NCI-H2227 (cell line): ENCODE data around the gene CUEDC1.

Experiments used
- DNase-seq: peaks from one replicate; lab custom pipeline; 2025; ENCODE audit not compliant: unreplicated experiment; lab: John Stamatoyannopoulos, UW

CUEDC1 gene

DNA sequence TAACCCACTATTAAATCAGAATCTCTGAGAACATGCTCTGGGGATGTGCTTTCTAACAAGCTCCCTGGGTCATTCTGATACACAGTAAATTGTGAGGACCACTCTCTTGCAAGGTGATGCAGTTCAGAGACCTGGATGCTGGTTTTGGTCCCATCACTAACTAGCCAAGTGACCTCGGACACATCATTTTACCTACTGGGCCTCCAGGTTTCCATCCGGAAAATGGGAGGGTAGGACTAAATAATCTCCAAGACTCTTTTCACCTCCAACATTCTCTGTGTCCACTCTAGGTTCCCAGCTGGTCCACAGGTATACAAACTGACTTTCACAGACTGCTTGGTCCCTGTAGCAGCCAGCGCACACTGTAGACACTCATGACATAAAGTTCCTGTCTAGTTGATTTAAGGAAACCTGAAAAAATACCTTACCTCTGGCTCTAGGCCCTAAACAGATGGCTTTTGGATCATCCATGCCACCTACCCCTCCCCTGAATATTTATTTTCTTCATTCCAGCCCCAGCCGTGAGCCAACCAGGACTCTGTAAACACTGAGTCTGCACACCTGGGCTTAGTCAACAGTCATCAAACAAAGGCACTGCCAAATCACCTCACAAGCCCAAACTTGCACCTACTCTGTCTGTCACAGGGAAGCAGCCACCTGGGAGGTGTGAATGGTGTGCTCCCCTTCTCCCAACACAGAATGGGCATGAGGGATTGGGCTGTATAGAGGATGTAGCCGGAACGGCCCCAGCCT is 54.0 kb downstream of the CUEDC1 start:
- DNase-seq, result no peak

DNA sequence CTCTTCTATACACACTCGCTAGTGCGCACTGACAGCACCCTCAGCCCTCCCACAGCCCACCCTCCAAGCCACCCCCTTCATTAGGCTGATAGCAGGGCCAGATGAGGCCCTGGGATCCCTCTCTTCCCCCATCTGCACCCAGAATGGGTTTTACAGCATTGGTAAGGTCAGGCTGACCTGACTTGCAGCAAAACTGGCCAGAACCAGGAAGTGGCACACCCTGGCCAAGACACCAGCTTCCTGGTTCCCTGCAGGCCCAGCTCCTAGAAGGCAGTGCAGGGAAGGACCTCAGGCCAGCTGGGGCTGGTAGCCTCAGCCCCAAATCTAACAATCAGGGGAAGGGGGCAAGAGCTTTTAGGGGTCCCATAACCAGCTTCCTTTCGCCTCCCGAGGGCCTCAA is 55.4 kb downstream of the CUEDC1 start:
- no peak for DNase-seq

DNA sequence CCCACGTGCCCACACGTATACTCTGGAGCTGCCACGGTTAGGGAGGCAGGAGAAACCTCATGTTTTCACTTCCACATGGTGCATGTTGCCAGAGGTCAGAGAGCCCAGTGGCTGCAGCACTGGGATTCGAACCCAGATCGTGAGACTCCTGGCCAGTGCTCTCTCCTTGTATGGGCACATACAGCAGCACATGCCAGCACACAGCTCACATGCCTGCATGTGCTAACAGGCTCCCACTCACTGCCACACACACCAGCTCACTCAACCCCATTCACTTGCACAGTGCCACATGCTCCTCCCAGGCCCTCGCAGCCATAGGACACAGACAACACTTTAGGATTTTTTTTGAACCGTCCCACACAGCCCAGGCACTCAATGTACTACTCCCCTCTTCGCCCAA is 55.8 kb downstream of the CUEDC1 start:
- no peak for DNase-seq

DNA sequence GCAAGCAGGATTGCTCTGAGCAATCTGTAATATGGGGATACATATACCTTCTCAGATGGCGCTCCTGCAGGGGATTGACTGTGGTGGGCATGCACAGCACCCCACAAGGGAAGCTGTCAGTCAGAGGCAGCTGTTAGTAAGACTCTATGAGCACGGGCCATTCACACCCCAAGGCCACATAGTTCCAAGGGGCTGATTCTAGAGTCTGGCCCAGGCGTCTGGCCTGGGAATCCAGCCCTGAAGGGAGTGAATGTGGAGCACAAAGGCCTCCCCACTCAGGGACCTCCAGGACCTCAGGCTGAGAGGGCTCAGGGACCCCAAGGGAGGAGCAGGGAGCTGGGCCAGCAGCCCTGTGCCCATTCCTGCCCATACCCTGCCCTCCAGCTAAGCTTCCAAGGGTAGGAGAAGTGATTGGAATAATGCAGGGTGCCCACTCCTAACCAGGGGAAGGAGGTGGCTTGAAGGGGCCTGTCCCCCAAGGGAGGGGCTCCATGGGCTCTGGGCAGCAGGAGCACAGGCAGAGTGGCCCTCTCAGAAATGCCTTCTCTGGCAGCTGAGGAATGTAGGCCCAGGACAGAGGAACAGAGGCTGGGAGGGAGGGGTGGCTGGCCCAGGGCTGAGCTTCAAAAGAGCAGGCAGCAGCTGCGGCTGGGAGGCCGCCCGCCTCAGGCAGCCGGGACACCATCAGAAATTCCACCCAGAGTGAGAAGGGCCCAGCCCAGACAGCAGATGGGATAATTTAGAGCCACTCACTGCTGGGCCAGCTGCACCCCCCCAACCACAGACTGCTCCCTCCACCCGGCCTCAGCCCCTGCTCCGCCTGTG is 56.5 kb downstream of the CUEDC1 start:
- DNase-seq, result peak; percentile 19

DNA sequence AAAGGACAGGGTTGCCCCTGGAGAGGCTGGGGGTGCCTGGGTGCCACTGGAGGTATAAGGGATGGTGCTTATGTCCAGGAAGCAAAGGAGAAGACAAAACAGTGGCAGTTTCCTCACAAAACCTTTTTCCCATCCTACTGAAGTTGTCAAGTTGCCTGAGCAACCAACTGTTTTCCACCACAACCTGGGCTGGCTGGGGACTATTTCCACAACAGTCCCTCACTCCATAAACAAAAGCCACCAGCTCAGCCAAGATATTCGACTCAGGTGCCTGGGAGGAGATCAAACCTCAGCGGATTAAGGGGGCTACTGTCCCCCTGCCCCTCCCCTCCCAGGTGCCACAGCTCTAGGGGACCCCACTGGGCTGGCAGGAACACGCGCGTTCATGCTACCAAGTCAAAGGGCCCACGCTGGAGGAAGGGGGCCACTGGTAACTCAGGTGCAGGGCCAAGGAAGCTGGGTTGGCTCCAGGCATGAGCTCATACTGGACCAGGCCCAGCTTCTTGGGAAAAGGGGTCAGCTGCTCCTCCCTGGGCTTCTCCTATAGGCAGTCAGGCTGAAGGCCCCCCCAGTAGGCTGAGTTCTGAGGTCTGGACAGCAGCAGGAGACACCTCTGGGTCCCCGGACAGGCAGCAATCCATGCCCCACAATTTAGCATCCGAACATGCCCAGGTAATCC is 59.7 kb downstream of the CUEDC1 start:
- no peak for DNase-seq

DNA sequence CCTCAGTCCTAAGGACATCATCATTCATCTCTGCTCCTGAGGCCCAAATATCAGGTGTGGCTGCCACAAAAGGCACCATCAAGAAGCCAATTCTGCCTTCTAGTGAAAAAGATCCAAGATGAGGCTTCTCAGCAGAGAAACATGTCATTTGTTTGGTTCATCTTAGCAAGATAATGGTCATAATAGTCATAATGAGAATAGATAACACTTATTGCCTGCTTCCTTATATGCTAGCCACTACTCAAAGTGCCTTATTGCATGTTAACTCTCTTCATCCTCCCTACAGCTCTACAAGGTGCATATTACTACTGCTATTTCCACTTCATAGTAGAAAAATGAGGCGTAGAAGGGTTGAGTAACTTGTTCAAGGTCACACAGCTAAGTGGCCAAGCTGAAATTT is 60.4 kb downstream of the CUEDC1 start:
- DNase-seq, result no peak

DNA sequence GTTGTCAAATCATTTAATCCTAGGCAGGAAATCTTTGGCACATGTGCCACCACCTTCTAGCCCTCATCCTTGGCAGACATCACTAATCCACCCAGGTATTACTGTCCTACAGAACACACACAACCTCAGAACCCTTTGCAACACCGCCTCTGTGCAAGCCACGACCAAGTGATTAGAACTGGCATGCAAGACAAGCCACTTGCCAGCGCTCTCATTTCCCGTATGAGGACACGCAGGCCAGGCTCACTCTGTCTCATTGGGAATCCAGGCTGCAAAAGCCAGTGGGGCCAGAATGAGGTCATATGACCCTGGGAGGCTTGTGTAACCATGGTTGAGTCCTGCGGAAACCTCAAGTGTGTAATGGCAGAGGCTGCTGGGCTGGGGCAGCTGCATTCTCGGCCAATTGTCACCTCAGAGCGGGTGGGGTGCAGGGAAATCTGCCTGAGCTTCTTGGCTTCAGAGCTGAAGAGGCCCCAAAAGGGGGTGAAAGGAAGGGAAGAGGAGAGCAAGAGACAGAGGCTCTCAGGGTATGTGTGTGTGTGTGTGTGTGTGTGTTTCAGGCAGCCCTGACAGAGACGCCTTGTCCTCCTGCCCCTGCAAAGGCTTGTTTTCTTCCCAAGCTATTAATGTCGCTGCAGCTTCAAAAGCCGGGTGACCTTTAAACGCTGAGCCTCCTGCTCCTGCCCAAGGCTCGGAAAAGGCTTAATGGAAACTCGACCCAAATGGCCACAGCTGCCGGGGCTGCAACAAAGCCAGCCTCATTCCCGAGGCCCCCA is 62.2 kb downstream of the CUEDC1 start:
- peak; percentile 56 for DNase-seq

DNA sequence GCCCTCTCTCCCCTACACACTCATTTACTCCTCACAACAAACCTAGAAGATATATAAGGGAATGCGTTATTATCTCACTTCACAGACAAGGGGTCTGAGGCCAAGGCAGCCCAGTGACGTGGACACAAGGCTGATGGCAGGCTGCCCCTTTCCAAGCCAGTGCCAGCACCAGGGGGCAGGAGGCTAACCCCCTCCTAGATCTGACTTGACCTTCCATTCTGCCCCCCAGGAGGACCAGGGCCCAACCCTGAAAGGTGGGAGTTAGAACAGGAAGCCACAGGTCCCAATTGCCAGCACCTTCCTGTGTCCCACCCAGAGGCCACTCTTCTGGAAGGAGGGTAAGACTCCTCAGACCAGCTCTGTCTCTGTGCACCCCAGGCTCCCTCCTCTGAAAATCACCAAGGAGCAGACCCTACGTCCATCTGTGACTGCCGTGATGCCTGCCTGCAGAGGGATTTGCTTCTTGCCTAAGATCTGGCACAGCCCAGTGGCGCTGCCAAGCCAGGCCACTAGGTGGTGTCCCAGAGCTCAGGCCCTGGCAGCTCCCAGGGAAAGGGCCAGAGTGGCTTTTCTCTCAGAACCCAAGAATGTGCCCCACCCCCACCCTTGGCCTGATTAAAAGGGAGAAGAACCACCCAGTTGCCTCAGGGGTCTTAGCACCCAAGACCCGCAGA is 62.9 kb downstream of the CUEDC1 start:
- DNase-seq, result peak; percentile 86

DNA sequence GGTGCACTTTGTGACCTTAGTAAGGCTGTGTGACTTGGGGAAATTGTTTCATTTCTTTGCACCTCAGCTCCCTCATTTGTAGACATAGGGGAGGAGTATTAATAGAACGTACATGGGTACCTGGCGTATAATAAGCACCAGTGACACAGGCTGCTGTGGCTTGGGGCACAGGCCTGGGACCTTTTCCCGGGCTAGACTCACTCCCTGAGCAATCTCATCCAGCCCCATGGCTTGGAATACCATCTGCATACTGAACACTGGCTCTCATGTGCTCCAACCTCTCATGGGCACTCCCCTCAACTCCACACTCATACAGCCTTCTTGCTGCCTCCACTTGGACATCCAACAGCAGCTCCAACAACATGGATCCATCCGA is 64.4 kb downstream of the CUEDC1 start:
- DNase-seq, result no peak

DNA sequence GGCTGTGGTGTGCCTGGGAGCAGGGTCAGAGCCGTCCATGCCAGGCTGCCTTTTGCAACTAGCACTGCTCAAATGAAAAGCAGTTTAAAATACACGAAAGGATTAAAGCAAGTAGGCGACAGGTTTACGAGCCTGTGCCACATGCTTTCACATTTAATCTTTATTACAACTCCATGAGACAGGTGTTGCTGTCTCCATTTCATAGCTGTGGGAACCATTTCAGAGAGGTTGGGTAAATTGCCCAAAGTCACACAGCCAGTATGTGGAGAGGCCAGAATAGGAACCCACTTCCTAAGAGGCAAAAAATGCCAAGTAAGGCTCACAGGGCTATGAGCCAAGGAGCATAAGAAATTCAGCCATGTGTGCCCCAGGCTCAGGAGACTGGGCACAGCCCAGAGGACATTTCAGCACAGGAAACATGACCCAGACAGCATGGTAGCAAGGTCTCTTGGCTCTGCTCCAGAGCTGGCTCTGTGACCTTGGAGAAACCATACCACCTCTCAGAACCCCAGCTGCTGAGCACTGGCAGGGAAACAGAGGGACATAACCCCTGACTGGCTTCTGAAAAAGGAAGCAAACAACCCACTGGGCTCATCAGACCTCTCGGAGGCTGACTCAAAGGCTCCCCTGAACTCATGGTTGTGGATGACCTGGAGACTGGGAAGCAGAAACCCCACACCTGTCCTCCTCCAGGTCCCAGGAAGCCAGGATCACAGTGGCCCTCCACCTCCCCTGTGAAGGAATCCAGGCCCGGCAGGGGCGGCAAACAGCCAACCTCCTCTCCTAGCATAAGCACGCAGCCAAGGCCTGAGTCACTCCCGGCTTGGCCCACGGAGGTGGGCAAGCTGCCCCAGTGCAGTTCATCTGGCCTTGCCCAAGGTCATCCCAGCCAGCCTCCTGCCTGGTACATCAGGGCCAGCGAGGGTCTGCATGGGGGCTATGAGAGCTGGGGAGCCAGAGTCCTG is 65.0 kb downstream of the CUEDC1 start:
- no peak for DNase-seq

DNA sequence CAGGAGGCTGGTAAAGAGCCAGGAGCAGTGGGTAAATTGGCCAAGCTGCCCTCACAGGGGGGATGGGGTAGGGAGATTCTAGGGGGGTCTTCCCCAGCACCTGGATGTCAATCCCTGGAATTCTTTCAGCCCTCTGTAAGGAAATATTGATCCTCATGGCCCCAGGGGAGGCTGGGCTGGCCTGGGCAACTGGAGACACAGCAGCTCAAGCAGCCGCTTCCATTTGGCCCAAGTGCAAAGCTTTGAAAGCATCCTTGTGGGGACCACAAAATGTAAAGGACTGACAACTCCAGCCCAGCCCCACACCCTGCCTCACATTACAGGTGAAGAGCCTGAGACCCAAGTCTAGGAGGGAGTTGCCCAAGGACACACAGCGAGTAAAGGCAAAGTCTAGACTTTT is 66.0 kb downstream of the CUEDC1 start:
- DNase-seq, result no peak

DNA sequence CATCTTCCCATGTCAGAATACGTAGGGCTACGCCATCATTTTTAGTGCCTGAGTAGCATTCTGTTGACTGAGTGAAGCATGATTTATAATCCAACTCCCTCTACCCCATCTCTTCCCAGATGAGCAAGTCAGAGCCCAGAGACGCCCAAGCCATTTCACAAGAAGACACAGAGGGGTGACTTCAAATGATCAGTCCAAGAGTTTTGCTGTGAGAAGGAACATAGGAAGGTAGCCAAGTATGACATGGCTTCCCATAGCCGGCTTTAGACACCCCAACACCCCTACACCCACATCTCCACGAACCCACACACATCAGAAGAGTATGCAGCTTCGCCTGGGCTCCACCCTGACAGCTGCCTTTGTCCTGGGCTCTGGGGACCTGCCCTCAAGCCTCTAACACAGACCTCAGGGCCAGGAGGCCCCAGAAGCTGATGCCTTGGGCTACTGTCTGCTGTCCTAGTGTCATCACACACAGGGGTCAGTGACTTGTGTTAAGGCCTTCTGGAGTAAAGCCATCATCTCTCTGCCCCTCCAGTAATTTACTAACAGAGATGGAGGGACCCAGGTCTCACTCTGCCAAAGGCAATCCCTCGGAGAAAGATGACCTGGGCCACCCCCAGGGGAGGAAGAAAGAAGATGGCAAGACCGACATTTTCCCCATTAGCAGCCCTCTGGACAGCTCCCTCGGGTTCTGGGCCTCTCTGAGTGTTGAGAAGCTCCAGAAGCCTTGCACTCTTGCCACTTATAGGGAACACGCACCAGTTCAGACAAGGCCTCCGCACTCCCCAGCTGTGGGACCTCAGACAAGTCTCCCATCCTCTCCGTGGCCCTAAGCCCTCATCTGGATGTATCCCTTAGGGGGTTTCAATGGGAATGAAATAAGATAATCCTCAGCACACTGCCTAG is 66.6 kb downstream of the CUEDC1 start:
- no peak for DNase-seq

DNA sequence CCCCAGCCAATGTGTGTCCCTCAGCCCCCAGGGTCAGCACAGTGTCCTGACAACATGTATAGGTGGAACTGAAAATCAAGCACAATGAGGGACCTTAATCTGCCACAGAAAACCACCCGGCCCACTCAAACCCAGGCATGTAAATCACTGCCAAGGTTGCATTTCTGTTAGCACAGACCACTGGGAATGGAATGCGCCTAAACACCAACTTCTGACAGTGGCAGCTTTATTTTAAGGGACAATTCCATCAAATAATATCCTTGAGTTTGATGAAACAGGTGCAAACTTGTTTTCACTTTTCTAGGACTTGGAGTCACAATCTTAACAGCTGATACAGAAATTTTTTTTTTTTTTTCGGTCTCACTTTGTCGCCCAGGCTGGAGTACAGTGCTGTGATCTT is 68.1 kb downstream of the CUEDC1 start:
- DNase-seq, result no peak

DNA sequence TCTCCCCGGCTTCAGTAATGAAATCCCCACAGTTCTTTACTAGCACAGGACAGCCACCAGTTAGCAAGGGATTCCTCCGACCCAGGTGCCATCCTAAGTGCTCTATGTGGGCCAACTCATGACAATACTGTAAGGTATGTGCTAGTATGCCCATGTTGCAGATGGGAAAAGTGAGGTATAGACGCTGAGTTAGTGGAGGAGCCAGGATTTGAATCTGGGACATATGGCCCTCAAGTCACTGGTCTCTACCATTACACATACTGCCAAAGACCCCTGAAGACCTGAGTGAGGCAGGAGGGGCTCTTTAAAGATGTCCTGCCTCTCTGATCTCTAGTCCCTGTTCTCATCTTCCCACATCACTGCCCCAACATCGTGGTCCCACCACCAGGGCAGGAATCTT is 69.2 kb downstream of the CUEDC1 start:
- no peak for DNase-seq

DNA sequence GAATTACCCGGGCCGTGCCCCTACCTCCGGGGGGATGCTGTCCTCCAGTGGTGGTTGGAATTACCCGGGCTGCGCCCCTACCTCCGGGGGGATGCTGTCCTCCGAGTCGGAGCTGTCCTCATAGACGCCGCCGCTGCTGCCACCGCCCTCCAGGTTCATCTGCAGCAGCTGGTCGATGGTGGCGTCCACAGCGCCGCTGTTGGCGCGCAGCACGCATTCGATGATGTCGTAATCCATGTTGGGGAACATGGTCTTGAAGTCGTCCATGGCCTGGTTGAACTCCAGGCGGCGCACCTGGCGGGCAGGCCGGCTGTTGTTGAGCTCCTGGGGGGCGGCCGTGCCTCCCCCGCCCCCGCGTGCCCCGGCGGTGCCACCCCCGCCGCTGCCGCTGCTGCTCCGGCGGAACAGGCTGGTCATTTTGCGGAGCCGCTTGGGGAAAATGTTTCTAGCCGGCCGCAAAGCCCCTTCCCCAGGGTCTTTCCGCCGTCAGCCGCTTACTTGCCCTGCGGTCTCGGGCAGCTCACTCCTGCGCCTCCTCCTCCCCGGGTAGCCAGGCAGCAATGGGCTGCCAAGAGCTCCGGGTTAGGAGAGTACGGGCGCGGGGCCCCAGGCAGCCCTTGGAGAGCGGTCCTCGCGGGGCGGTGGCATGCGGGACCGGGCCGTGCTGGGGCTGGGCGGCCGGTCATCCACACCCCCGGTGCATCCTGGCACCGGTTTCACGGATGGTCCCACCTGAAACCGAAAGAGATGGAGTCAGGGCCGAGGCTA is 69.9 kb downstream of the CUEDC1 start:
- no peak for DNase-seq

DNA sequence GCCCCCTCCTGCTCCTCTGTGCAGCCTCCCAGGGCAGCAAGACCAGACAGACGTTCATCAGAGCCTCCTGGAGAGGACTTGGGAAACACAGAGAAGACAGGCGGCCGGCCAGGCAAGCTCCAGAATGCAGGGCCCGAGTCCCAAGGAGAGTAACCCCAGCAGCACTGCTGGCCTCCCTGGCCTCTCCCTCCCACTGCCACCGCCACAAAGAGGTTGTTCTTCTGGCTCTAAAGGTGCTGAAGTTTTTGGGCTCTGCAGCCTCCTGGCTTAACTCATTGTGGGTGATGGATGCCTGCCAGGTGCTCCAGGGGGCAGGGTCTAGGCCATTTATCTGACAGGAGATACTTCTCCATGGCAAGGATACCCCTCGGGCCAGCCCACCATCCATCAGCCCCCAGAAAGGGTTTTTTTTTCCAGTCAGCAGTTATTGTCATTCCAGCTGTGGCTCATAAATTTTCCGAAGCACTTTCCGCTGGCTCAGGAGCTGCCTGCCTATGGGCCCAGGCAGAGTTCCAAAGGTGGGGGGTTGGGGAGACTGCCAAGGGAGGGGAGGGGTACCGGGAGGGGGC is 73.3 kb downstream of the CUEDC1 start:
- DNase-seq, result no peak

DNA sequence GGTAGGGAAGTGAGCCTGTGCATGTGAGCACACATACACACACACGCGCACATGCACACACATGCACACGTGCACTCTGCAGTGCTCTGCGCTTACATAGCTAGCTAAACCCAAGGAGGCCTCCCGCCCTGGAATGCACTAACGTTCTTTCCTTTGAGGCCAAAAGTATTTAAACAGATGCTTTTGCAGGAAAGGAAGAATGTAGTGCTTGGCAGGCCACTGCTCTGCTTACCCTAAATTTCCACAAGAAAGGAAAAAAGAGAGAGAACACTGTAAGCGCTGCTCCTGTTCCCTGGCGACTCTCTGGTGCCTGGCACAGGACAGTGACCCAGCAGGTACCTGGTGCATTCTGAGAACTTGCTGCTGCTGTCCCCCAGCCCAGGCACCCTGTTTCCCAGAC is 74.1 kb downstream of the CUEDC1 start:
- DNase-seq, result no peak

DNA sequence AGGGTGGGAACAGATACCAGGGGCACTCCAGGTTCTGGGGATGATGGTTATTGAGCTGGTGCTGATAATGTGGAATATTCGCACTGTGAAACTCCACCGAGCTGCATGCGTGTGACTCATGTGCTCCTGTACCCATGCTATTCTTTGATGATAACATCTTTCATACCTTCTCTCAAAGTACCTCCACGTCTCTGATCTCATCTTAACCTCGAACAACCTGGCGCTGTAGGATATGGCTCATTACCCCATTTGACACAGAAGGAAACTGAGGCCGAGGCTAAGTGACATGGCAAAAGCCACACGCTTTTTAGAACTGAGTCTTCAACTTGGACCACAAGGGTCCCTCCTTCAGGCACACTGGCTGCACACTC is 75.1 kb downstream of the CUEDC1 start:
- DNase-seq, result no peak
